ENCODE results near the gene EEIG2.
"Not testable (repeated sequence)": the region's sequence is repeated elsewhere in the genome, so short reads cannot be mapped to it uniquely, and the experiment has no call there.

EEIG2 gene

DNA sequence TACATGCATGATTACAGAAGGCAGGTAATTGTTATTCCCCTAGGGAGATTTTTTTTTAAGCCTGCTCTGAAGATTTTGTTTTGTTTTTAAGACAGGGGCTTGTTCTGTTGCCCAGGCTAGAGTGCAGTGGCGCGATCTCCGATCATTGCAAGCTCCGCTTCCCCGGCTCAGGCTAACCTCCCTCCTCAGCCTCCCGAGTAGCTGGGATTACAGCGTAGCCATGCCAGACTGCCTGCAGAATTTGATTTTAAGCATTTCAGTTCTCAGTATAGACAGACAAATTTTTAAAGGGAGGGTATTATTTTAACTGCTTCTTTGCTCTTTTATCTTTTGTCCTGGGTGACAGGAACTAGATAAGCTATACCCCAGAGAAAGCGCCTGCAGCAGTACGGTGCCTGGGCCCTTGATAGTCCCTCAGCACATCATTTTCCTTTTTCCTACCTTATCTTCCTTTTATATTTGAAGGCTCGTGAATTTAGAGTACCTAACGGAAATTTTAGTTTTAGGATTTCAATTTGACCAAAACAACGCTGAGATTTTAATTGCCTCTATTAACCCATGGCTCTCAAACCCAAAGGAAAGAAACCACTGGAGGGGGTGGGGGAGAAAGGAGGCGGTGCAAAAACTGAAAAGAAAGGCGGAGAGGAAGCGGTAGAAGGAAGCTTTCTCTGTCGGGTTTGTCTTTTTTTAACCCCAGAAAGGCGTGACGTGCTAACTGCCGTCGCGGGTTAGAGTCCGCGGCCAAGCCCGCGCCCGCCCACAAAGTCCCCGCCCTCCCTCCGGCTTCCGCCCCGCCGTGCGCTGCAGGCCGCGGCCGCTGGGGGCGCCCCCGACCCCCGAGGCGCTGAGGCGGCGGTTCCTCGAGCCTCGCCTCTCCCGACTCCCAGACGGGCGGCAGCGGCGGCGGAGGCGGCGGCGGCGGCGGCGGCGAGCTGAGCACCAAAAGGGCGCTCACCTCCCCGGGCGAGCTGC is at the start of gene EEIG2:
Gene EEIG2 (plus strand): TSS at position 886 of the 972 bp plus-strand sequence. CDS start 329 bp downstream, outside the sequence.
- DNase-seq (ENCODE audit: low read depth): peak; percentile 83

DNA sequence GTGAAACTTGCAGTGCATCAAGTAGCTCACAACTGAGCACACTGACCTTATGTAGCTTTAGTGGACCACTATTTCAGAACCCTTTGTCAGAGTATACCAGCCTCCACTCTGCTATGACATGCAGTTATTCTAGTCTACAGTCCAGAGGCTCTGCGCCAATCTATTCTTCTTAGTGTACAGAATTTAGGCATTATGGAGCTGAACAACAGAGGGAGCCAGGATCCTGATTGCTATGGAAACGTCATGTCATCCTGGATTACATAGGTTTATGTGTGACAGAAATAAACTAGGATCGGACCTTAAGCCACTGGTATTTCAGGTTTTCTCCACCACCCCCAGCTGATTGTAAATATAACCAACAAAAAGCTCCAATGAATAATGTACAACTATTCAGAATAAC is 48.1 kb upstream of the EEIG2 start:
- no peak for DNase-seq (ENCODE audit: low read depth)

DNA sequence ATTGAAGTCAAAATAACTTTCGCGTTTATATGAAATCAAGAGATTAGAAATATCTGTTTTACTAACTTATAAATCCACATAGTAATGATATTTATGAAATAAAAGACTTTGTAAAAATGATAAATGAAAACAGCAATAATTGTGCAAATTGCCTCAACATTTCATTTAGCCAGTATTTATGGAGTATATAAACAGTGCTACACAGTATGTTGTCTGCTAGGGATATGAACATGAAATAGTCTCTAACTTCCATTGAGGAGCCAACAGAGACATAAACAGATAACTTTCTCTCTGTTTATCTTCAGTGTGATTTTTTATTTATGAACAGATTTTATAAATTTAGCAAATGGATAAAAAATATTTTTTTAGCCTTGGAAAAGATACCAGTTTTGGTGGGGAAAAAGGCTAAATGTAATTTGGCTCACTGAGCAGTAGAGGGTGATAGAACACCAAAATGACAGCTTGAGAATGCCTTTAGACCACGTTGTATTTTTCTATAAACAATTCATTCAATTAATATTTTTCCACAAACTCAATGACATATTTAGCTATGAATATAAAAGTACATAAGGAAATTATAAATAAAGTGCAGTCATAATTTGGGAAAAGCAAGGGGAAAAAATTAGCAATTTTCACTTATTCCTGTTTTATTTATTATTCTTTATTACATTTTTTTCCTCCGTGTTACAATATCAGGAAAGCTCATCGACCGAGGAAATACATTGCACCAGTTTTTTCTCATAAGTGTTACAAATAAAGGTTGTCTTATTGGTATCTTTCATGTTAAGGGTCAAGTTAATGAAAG is 47.5 kb upstream of the EEIG2 start:
- no peak for DNase-seq (ENCODE audit: low read depth)

DNA sequence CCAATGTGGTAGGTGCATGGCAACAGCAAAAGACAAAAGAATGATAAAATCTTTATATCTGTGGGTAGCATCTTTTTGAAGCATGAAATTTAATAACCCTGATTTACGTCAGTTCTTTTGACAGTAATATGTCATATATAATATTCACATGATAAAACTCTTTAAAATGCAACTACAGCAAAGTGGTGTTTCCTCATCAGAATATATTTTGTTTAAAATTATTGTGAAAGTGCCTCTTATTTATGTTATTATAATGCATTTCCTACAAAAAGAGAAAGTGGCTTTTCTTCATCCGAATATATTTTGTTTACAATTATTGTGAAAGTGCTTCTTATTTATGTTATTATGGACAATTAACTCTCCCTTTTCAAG is 46.9 kb upstream of the EEIG2 start:
- DNase-seq (ENCODE audit: low read depth): no peak

DNA sequence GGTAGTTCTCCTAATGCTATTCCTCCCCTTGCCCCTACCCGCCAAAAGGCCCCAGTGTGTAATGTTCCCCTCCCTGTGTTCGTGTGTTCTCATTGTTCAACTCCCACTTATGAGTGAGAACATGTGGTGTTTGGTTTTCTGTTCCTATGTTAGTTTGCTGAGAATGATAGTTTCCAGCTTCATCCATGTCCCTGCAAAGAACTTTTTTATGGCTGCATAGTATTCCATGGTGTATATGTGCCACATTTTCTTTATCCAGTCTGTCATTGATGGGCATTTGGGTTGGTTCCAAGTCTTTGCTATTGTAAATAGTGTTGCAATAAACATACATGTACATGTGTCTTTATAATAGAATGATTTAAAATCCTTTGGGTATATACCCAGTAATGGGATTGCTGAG is 46.0 kb upstream of the EEIG2 start:
- DNase-seq (ENCODE audit: low read depth): not testable (repeated sequence)

DNA sequence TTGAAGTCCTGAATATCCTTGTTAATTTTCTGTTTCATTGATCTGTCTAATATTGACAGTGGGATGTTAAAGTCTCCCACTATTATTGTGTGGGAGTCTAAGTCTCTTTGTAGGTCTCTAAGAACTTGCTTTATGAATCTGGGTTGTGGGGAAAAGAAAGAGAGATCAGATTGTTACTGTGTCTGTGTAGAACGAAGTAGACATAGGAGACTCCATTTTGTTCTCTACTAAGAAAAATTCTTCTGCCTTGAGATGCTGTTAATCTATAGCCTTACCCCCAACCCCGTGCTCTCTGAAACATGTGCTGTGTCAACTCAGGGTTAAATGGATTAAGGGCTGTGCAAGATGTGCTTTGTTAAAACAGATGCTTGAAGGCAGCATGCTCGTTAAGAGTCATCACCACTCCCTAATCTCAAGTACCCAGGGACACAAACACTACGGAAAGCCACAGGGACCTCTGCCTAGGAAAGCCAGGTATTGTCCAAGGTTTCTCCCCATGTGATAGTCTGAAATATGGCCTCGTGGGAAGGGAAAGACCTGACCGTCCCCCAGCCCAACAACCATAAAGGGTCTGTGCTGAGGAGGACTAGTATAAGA is 42.5 kb upstream of the EEIG2 start:
- not testable (repeated sequence) for DNase-seq (ENCODE audit: low read depth)

DNA sequence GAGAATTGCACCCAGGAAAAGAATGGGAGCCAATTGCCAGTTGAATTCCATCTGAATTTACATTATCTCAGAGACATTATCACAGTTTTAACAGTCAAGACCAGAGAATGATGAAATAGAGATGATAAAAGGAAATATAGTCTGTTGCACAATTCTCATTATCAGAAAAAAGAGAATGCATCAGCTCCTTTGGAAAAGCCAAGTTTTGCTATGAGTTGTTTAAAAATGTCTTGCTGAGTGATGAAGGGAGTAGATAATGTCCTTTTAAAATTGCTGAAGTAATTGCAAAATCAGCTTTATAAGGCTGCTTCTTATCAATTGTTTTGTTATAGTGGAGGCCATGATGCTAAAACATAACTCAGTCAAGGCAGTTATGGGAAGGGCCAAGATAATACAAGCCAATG is 37.9 kb upstream of the EEIG2 start:
- DNase-seq (ENCODE audit: low read depth): no peak

DNA sequence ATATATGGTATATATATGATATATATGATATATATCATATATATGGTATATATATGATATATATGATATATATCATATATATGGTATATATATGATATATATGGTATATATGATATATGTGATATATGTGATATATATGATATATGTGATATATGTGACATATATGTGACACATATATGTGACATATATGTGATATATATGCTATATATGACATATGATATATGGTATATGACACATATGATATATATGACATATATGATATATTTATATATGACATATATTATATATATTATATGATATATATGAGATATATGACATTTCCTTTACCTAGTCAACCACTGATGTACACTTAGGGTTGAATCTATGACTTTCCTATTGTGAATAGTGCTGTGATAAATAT is 36.1 kb upstream of the EEIG2 start:
- DNase-seq (ENCODE audit: low read depth): no peak

DNA sequence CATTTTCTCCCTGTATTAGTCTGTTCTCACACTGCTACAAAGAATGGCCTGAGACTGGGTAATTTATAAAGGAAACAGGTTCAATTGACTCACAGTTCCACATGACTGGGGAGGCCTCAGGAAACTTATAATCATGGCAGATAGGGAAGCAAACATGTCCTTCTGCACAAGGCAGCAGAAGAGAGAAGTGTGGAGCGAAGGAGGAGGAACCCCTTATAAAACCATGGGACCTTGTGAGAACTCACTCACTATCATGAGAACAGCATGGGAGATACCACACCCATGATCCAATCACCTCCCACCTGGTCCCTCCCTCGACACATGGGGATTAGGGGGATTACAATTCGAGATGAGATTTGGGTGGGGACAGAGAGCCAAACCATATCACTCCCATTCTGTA is 35.2 kb upstream of the EEIG2 start:
- no peak for DNase-seq (ENCODE audit: low read depth)

DNA sequence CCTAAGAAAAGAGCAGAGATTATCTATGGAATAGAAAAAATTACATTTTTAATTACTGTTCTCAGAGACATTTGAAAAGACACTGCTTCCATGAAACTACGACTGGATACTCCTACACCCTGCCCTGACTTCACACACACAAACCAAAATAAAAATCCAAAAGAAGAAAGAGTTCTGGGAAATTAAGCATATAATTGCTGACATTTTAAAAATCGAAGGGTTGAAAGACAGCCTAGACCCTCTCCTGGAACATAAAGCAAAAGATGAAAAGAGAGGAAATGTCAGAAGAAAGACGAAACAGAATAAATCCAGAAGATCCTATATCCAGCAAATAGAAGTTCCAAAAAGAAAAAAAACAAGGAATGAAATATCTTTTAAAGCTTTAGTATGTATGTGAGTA is 32.8 kb upstream of the EEIG2 start:
- DNase-seq (ENCODE audit: low read depth): no peak

DNA sequence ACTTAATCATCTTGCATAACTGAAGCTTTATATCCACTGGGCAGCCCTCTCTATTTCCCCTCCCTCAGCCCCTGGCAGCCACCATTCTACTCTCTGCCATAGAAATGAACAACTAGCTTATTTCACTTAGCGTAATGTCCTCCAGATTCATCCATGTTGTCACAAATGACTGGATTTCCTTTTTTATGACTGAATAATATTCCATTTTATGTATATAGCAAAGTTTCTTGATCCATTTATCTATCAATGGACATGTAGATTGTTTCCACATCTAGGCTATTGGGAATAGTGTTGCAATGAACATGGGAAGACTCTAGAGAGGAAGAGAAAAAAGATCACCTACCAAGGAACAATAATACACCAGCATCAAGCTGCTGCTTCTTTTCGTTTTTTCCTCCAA is 32.1 kb upstream of the EEIG2 start:
- DNase-seq (ENCODE audit: low read depth): no peak

DNA sequence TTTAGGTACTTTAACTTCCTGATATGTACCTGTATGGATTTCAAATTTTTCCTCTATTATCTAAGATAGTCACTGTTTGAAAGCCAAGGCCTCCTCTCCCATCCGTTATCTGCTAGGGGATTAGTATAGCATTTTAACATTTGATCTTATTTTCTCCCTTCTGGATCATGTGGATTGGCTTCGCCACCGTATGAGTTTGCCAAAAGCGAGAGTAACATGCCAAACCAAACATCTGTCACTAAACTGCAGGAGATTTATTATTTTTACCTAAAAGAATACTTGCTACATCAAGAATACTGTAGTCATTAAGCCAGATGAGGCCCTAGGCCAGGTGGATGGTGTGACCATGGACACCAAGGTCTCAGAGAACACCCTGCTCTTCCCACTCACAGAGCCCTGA is 28.5 kb upstream of the EEIG2 start:
- no peak for DNase-seq (ENCODE audit: low read depth)

DNA sequence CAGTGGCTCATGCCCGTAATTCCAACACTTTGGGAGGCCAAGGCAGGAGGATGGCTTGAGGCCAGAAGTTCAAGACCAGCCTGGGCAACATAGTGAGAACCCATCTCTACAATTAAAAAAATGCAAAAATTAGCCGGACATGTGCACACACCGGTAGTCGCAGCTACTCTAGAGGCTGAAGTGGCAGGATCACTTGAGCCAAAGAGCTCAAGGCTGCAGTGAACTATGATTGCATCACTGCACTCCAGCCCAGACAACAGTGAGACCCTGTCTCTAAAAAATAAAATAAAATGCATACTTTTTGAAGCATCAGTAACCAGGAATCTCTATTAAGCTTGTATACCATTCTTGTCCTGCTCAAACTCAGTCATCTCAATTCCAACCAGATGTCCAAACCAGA is 27.2 kb upstream of the EEIG2 start:
- no peak for DNase-seq (ENCODE audit: low read depth)

DNA sequence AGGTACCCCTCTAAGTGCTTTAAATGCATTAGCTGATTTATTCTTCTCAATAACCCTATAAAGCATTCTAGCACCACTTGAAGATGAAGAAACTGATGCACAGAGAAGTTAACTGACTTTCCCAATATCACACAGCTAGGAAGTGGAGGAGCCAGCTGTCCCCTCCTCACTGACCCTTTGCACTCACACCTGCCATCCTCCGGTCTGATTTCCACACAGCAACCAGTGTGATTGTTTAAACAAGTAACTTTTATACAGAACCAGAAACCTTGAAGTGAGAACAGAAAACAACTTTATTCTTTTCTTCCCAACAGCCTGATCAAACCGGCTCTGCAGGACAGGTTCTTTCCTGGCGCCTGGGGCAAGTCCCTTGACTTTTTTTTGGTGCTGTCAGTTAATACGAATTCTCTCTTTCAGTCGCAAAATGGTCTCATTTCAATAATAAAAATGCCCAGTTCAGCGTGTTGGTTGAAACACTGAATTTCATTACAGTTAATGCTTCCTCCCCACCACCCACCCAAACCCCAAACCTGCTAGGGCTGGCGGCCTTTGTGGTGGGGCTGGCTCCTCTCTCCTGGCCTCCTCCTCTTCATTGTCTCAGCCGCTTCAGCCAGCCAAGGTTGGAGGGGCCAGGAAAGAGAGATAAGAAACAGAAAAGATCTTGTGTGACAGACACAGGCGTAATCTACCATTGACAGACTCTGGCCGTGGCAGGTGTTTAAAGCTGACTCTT is 26.4 kb upstream of the EEIG2 start:
- DNase-seq (ENCODE audit: low read depth): peak; percentile 10

DNA sequence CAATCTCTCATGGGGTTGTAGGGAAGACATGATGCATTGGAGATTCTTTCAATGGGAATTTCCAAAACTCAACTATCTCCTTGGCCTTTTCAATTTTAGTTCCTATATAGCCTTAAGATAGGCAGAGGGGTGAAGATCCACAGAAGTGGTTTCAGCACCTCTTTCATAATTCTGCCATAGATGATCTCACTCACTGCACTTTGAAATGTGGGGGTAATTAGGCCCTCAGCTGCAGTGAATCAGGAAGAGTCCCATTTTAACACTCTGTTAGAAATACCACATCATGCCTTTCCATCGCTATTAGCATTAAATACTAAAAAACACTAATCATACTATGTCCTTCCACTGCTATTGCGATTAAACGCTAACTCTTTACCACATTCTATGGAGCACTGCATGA is 25.1 kb upstream of the EEIG2 start:
- no peak for DNase-seq (ENCODE audit: low read depth)

DNA sequence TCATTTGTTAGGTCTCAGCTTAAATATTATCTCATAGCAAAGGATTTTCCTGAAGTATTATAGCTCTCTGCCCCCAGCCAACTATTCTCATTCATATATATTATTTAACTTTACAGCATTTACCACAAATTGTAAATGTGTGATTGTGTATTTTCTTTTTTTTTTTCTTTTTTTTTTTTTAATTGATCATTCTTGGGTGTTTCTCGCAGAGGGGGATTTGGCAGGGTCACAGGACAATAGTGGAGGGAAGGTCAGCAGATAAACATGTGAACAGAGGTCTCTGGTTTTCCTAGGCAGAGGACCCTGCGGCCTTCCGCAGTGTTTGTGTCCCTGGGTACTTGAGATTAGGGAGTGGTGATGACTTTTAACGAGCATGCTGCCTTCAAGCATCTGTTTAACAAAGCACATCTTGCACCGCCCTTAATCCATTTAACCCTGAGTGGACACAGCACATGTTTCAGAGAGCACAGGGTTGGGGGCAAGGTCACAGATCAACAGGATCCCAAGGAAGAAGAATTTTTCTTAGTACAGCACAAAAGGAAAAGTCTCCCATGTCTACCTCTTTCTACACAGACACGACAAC is 24.5 kb upstream of the EEIG2 start:
- not testable (repeated sequence) for DNase-seq (ENCODE audit: low read depth)

DNA sequence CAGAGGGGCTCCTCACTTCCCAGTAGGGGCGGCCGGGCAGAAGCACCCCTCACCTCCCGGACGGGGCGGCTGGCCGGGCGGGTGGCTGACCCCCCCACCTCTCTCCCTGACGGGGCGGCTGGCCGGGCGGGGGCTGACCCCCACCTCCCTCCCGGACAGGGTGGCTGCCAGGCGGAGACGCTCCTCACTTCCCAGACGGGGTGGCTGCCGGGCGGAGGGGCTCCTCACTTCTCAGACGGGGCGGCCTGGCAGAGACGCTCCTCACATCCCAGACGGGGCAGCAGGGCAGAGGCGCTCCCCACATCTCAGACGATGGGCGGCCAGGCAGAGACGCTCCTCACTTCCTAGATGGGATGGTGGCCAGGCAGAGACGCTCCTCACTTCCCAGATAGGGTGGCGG is 23.9 kb upstream of the EEIG2 start:
- not testable (repeated sequence) for DNase-seq (ENCODE audit: low read depth)

DNA sequence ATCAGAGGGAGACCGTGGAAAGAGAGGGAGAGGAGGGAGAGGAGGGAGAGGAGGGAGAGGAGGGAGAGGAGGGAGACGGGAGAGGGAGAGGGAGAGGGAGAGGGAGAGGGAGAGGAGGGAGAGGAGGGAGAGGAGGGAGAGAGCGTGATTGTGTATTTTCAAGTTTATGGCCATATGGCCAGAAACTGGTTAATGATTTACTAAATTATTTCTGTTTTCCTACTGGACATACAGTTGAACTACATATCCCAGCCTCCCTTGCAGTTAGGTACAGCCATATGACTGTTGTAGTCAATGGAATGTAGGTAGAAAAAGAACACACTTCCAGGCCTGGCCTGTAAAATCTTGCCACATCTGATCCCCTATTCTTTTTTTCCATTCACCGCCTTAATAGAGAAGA is 23.1 kb upstream of the EEIG2 start:
- DNase-seq (ENCODE audit: low read depth): not testable (repeated sequence)

DNA sequence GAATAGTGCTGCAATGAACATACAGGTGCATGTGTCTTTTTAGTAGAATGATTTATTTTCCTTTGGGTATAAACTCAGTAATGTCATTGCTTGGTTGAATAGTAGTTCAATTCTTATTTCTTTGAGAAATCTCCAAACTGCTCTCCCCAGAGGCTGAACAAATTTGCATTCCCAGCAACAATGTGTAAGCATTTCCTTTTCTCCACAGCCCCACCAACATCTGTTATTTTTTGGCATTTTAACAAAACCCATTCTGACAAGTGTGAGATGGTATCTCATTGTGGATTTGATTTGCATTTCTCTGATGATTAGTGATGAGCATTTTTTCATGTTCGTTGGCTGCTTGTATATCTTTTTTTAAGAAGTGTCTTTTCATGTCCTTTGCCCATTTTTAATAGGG is 21.9 kb upstream of the EEIG2 start:
- DNase-seq (ENCODE audit: low read depth): no peak

DNA sequence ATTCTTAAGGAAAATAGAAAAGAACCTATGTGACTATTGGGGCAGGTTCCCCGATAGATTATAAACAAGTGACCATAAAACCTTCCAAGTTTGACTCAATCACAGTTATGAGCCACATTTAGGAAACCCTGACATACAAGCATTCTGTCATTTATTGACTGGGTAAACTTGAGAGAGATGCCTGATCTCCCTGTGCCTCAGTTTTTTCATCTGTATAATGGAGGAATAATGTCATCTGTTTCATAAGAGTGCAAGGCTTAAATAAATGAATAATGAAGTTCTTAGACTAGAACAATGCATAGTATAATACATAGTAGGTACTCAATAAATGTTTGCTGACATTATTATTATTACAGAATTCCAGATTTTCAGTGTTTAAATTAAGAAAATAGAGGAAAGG is 18.9 kb upstream of the EEIG2 start:
- DNase-seq (ENCODE audit: low read depth): no peak

DNA sequence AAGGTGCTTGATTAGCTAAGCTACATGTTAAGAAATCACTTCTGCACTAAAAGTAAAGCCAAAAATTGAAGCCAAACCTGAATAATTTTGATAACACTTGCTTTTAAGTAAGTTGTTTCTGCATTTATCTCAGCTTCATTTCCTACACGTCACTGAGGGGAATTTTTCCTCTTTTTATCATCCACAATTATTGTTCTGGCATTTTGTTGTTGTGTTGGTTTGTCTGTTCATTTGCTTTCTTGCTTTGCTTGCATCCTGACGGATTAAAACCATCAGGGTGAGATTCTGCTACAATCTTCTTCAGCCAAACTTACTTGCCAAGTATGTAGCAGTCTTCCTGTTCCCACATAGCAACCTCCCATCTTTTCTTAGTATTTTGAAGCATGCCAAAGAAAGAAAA is 18.0 kb upstream of the EEIG2 start:
- no peak for DNase-seq (ENCODE audit: low read depth)

DNA sequence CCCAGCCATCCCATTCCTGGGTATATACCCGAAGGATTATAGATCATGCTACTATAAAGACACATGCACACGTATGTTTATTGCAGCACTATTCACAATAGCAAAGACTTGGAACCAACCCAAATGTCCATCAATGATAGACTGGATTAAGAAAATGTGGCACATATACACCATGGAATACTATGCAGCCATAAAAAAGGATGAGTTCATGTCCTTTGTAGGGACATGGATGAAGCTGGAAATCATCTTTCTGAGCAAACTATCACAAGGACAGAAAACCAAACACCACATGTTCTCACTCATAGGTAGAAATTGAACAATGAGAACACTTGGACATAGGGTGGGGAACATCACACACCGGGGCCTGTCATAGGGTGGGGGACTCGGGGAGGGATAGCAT is 12.4 kb upstream of the EEIG2 start:
- DNase-seq (ENCODE audit: low read depth): not testable (repeated sequence)

All from stimulated activated CD8-positive, alpha-beta memory T cell treated with anti-CD3 and anti-CD28 coated beads, Interleukin-4, amount 100 ng/mL, for 24 hours (primary cell).